Measurements from ENCODE around the gene TMIGD3.

DNA sequence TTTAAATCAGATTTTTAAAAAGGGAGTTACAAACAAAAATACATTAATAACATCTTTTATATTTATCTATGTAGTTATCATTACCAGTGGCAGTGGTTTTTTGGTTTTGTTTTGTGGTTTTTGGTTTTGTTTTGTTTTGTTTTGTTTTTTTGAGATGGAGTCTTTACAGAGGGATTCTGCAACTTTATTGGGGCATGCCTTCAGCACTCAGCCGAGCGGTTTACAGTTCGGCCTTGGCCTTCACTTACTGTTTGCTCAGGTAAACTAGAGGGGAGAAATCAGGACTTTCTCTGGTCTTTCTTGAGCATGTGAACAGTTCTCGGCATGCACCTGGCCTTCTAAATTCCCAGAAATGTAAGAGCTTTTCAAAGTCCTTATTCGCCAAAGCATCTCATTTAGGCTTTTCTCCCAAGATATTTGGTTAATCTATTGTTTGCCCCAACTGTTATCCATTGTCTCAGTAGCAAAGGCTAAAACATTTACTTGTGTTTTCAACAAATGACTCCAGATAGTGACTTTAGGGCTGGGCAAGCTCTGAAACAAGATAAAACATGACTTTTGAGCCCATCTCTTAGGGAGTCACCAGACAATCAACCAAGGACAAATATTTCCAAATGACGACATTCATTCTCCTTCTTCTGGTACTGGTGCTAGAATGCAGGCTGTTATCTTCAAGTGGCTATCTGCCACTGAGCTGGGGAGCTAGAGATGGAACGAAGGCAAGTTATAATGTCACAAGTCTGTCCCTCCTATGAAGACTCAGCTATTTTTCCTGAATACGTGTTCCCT is 48.4 kb upstream of the TMIGD3 start:
- TF ChIP-seq CTCF (conservative IDR thresholded peaks at IDR 0.05) (no peak), ZFX (IDR thresholded peaks at IDR 0.05) (no peak)
